Ishikawa (cell line): ENCODE results near the gene INAFM2.

Experiments
- CREB1 ChIP-seq: IDR thresholded peaks from 2 replicates; pipeline ENCODE4 v1.6.1; 2012; ENCODE audit warnings: low read depth
- EP300 ChIP-seq: IDR thresholded peaks from 2 replicates; pipeline ENCODE4 v1.6.1; 2012; ENCODE audit warnings: borderline replicate concordance
- MAX ChIP-seq: IDR thresholded peaks from 2 replicates; pipeline ENCODE4 v1.6.1; 2012
- NFIC ChIP-seq: IDR thresholded peaks from 2 replicates; pipeline ENCODE4 v1.6.1; 2012
- RAD21 ChIP-seq: IDR thresholded peaks from 2 replicates; pipeline ENCODE4 v1.6.1; 2012; ENCODE audit warnings: low read depth
- REST ChIP-seq: IDR thresholded peaks from 2 replicates; pipeline ENCODE4 v1.6.1; 2012; ENCODE audit warnings: low read depth, mild to moderate bottlenecking
- TEAD4 ChIP-seq: IDR thresholded peaks from 2 replicates; pipeline ENCODE4 v1.6.1; 2012
- USF1 ChIP-seq: IDR thresholded peaks from 2 replicates; pipeline ENCODE4 v1.6.1; 2012
- YY1 ChIP-seq: IDR thresholded peaks from 2 replicates; pipeline ENCODE4 v1.6.1; 2012; ENCODE audit warnings: low read depth

- TF ChIP-seq MAX (no peak), EP300 (no peak), NFIC (no peak), REST (no peak), TEAD4 (no peak), USF1 (no peak), YY1 (no peak), CREB1 (no peak), RAD21 (no peak)
Measured at GRCh38 chr15:40287968-40288367, 35.5 kb upstream of the INAFM2 start.
